CD4-positive, alpha-beta T cell (primary cell): ENCODE measurements around the gene ZNF277. TPM values are rescaled to one million over a fixed set of nuclear protein-coding genes. Genes with fewer than 3 reads are reported as not detected.

Experiments used
- ATAC-seq: fragments of 200-7000 bp; cut with Tn5 transposase; one replicate; pipeline ENCODE4 v1.10.0; 2022; ENCODE audit warnings: mild to moderate bottlenecking; ENCODE audit not compliant: poor library complexity
- CTCF ChIA-PET: fragments of 350-600 bp; sonication (Branson Sonifier 250); formaldehyde crosslinking; loops from one replicate; lab custom pipeline; 2021; ENCODE audit warnings: antibody characterized with exemption, inconsistent platforms; lab: Charles Lee
- POLR2A ChIA-PET: fragments of 350-600 bp; sonication (Branson Sonifier 250); formaldehyde crosslinking; loops from one replicate; lab custom pipeline; 2021; ENCODE audit warnings: antibody characterized with exemption, inconsistent platforms; lab: Charles Lee
- DNase-seq, 14 experiments: peaks; one replicate each; pipeline ENCODE4 v3.0.0-alpha.2; 2013 to 2020; ENCODE audit warnings: mixed read lengths in 2 of 14
- H3K27ac ChIP-seq, 2 donors: one replicate each; pipeline versions ENCODE4 v1.5.1 to v1.7.0; 2013; ENCODE audit warnings: low read length in 2 of 2, low read depth in 1 of 2, mild to moderate bottlenecking in 1 of 2
- H3K27me3 ChIP-seq, 2 experiments: 1 replicate in 1 of 2; 2 replicates in 1 of 2; pipeline versions ENCODE4 v1.6.1 to v1.7.0; 2013; ENCODE audit warnings: low read length in 2 of 2, control low read depth in 1 of 2, mild to moderate bottlenecking in 1 of 2, moderate library complexity in 1 of 2; ENCODE audit not compliant: insufficient read depth in 2 of 2, control insufficient read depth in 1 of 2
- H3K36me3 ChIP-seq: one replicate; pipeline ENCODE4 v1.6.1; 2013; ENCODE audit warnings: low read length, control low read depth; ENCODE audit not compliant: insufficient read depth
- H3K4me1 ChIP-seq: one replicate; pipeline ENCODE4 v1.6.1; 2013; ENCODE audit warnings: low read length, control low read depth; ENCODE audit not compliant: insufficient read depth
- H3K4me3 ChIP-seq: one replicate; pipeline ENCODE4 v1.5.1; 2013; ENCODE audit warnings: mild to moderate bottlenecking, low read length, moderate library complexity
- H3K9me3 ChIP-seq, 2 experiments: 1 replicate in 1 of 2; 2 replicates in 1 of 2; pipeline versions ENCODE4 v1.6.1 to v1.7.0; 2013; ENCODE audit warnings: low read length in 2 of 2, mild to moderate bottlenecking in 2 of 2, control low read depth in 1 of 2, moderate library complexity in 1 of 2; ENCODE audit not compliant: control insufficient read depth in 1 of 2, insufficient read depth in 1 of 2
- H3K27ac Mint-ChIP-seq: one replicate; pipeline ENCODE4 v1.8.0; 2020; ENCODE audit warnings: mixed read lengths
- H3K27me3 Mint-ChIP-seq: one replicate; pipeline ENCODE4 v1.8.0; 2021; ENCODE audit warnings: mixed read lengths
- H3K36me3 Mint-ChIP-seq: one replicate; pipeline ENCODE4 v1.8.0; 2021; ENCODE audit warnings: low read depth, mixed read lengths
- H3K4me1 Mint-ChIP-seq: one replicate; pipeline ENCODE4 v1.8.0; 2021; ENCODE audit warnings: low read depth, mixed read lengths
- H3K4me3 Mint-ChIP-seq: one replicate; pipeline ENCODE4 v1.8.0; 2020; ENCODE audit warnings: mild to moderate bottlenecking, mixed read lengths
- H3K9me3 Mint-ChIP-seq: one replicate; pipeline ENCODE4 v1.8.0; 2020; ENCODE audit warnings: mixed read lengths
- intact Hi-C, 2 experiments: fragments of 100-400 bp; cut with DNase I in 1 of 2; cut with micrococcal nuclease in 1 of 2; formaldehyde crosslinking; loops; one replicate each; pipeline versions ENCODE4 v1.15.1 to v1.9.0; 2023 to 2025; cut with DNase I, micrococcal nuclease
- total RNA-seq, 174 experiments: library from RNA in 2 of 174; stranded (reverse) in 2 of 174; gene quantifications; one replicate each; pipeline ENCODE4 v1.2.3 and lab custom pipeline; 2021 to 2026
- TF ChIP-seq, protein P1 (sequence below): fragments of 200-600 bp; IDR thresholded peaks from one replicate; pipeline ENCODE4 v1.8.0; 2022; ENCODE audit warnings: antibody characterized with exemption, mild to moderate bottlenecking

The ZNF277 gene
- total RNA-seq, 2 experiments from 2014 or later = 21.6 to 22.5 TPM

GRCh38 chr7:112334366-112334765, 127.9 kb downstream of the ZNF277 start:
- no peak overlapping the region for H3K27ac Mint-ChIP-seq
- Histone ChIP-seq H3K27ac (no peak overlapping the region), H3K27me3 (no peaks in the 10 kb centered on the region), H3K4me1 (no peaks in the 10 kb centered on the region), H3K9me3 (no peaks in the 10 kb centered on the region), H3K36me3 (peaks cover 22% of the 10 kb centered on the region), H3K4me3 (no peak overlapping the region)
- POLR2A ChIA-PET = no interaction called here
- TF ChIP-seq, protein P1, sequence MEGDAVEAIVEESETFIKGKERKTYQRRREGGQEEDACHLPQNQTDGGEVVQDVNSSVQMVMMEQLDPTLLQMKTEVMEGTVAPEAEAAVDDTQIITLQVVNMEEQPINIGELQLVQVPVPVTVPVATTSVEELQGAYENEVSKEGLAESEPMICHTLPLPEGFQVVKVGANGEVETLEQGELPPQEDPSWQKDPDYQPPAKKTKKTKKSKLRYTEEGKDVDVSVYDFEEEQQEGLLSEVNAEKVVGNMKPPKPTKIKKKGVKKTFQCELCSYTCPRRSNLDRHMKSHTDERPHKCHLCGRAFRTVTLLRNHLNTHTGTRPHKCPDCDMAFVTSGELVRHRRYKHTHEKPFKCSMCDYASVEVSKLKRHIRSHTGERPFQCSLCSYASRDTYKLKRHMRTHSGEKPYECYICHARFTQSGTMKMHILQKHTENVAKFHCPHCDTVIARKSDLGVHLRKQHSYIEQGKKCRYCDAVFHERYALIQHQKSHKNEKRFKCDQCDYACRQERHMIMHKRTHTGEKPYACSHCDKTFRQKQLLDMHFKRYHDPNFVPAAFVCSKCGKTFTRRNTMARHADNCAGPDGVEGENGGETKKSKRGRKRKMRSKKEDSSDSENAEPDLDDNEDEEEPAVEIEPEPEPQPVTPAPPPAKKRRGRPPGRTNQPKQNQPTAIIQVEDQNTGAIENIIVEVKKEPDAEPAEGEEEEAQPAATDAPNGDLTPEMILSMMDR = no peak
- H3K36me3 Mint-ChIP-seq = peaks cover 91% of the 10 kb centered on the region
- H3K4me3 Mint-ChIP-seq = no peak overlapping the region
- ATAC-seq (no peak), DNase-seq (no peak)
- no peaks in the 10 kb centered on the region for H3K27me3 Mint-ChIP-seq
- no peaks in the 10 kb centered on the region for H3K9me3 Mint-ChIP-seq
- CTCF ChIA-PET = no interaction called here
- intact Hi-C loops = no loop called here
- H3K4me1 Mint-ChIP-seq = no peaks in the 10 kb centered on the region

DNA sequence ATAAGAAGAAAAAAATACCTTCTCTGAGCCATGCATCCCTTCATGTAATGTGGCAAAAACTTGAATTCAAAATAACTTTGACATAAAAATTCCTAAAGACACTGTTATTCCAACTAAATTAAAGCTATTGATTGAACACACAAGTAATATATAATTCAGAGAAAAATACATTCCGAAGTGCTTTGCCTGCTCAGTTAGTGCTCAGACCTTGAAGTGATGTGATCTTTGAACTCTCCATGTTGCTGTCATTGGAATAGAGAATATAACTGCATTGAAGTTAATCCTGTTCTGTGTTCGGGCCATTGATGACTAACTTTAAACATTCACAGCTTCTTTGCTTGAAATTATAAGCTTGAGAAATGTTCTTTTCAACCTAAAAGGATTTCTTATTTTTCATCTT, 129.8 kb downstream of the ZNF277 start:
- no peak overlapping the region for H3K27ac Mint-ChIP-seq
- ChIA-PET POLR2A (interaction anchor here (0.6 kb wide), 1 partner anchor 42 kb away, joined by 3 read pairs; no protein-coding TSS in a partner anchor), CTCF (no interaction called here)
- Histone ChIP-seq H3K27ac (no peak overlapping the region), H3K4me3 (no peak overlapping the region), H3K36me3 (peaks cover 30% of the 10 kb centered on the region), H3K4me1 (no peaks in the 10 kb centered on the region), H3K27me3 (no peaks in the 10 kb centered on the region), H3K9me3 (no peaks in the 10 kb centered on the region)
- H3K4me1 Mint-ChIP-seq = no peaks in the 10 kb centered on the region
- TF ChIP-seq, protein P1 = no peak
- H3K36me3 Mint-ChIP-seq = peaks cover 90% of the 10 kb centered on the region
- H3K9me3 Mint-ChIP-seq = no peaks in the 10 kb centered on the region
- H3K27me3 Mint-ChIP-seq = no peaks in the 10 kb centered on the region
- intact Hi-C loops = no loop called here
- no peak for ATAC-seq
- H3K4me3 Mint-ChIP-seq = no peak overlapping the region
- DNase-seq = no peak

- Histone ChIP-seq H3K27ac (no peak overlapping the region), H3K4me1 (no peaks in the 10 kb centered on the region), H3K36me3 (peaks cover 38% of the 10 kb centered on the region), H3K4me3 (no peak overlapping the region), H3K9me3 (no peaks in the 10 kb centered on the region), H3K27me3 (no peaks in the 10 kb centered on the region)
- H3K4me1 Mint-ChIP-seq = no peaks in the 10 kb centered on the region
- no peak for DNase-seq
- TF ChIP-seq, protein P1 = no peak
- no peak overlapping the region for H3K27ac Mint-ChIP-seq
- H3K4me3 Mint-ChIP-seq = no peak overlapping the region
- intact Hi-C loops = no loop called here
- H3K9me3 Mint-ChIP-seq = no peaks in the 10 kb centered on the region
- H3K36me3 Mint-ChIP-seq = peaks cover 90% of the 10 kb centered on the region
- ChIA-PET POLR2A (no interaction called here), CTCF (no interaction called here)
- ATAC-seq = no peak
- no peaks in the 10 kb centered on the region for H3K27me3 Mint-ChIP-seq
Measured at GRCh38 chr7:112336936-112337576, 130.6 kb downstream of the ZNF277 start.
